Activated T-helper 1 cell treated with anti-CD3 and anti-CD28 coated beads, Interleukin-12 subunit alpha, Interleukin-12 subunit beta, Interleukin-2, Interleukin-4 antibody, amounts not matched to agents 30 ng/mL and 10 ng/mL and 1 ng/mL, durations not matched to agents 14 hours and 24 hours and 36 hours (primary cell): ENCODE measurements around the gene U2AF2. TPM values are rescaled to one million over a fixed set of nuclear protein-coding genes. Genes with fewer than 3 reads are reported as not detected.

Source experiments
- DNase-seq: peaks from one replicate; pipeline ENCODE4 v3.0.0; 2021; ENCODE audit warnings: low spot score
- H3K27ac Mint-ChIP-seq: one replicate; pipeline ENCODE4 v1.8.0; 2021; ENCODE audit warnings: mild to moderate bottlenecking, mixed read lengths
- H3K27me3 Mint-ChIP-seq: one replicate; pipeline ENCODE4 v1.8.0; 2022; ENCODE audit warnings: mild to moderate bottlenecking, moderate library complexity, mixed read lengths; ENCODE audit not compliant: insufficient read depth
- H3K36me3 Mint-ChIP-seq: one replicate; pipeline ENCODE4 v1.8.0; 2021; ENCODE audit warnings: low read depth, mixed read lengths
- H3K4me1 Mint-ChIP-seq: one replicate; pipeline ENCODE4 v1.8.0; 2021; ENCODE audit warnings: low read depth, mixed read lengths
- H3K4me3 Mint-ChIP-seq: one replicate; pipeline ENCODE4 v1.8.0; 2021; ENCODE audit warnings: mild to moderate bottlenecking, moderate library complexity, mixed read lengths
- H3K9me3 Mint-ChIP-seq: one replicate; pipeline ENCODE4 v1.8.0; 2021; ENCODE audit warnings: mixed read lengths
- intact Hi-C: fragments of 100-400 bp; cut with micrococcal nuclease; formaldehyde crosslinking; loops from one replicate; pipeline ENCODE4 v1.15.1; 2024
- total RNA-seq: library from RNA; stranded (reverse); gene quantifications from 2 replicates; pipeline ENCODE4 v1.2.3, GENCODE V29; 2022

The U2AF2 gene
- total RNA-seq, 1 donor from 2014 or later: 384 TPM

GRCh38 chr19:55677572-55678028 is 22.8 kb downstream of the U2AF2 start:
- Mint-ChIP-seq H3K36me3 (peaks cover 40% of the 10 kb centered on the region), H3K27ac (peak overlapping the region; percentile 67), H3K4me3 (peak overlapping the region; percentile 60), H3K9me3 (no peaks in the 10 kb centered on the region), H3K27me3 (no peaks in the 10 kb centered on the region), H3K4me1 (peaks cover 37% of the 10 kb centered on the region)
- DNase-seq: no peak
- intact Hi-C loops: loop anchor here (5.0 kb wide), 1 partner anchor 445 kb away; the partner anchor contains the start of gene ZNF787

GRCh38 chr19:55678121-55678671 is 23.4 kb downstream of the U2AF2 start:
- no peak overlapping the region for H3K27ac Mint-ChIP-seq
- peaks cover 37% of the 10 kb centered on the region for H3K4me1 Mint-ChIP-seq
- peaks cover 39% of the 10 kb centered on the region for H3K36me3 Mint-ChIP-seq
- DNase-seq: no peak
- intact Hi-C loops: loop anchor here (5.0 kb wide), 1 partner anchor 444 kb away; the partner anchor contains the start of gene ZNF787
- H3K4me3 Mint-ChIP-seq: no peak overlapping the region
- no peaks in the 10 kb centered on the region for H3K27me3 Mint-ChIP-seq
- H3K9me3 Mint-ChIP-seq: no peaks in the 10 kb centered on the region

GRCh38 chr19:55679343-55680257 is 24.8 kb downstream of the U2AF2 start:
- no peak for DNase-seq
- intact Hi-C loops: loop anchor here (5.0 kb wide), 1 partner anchor 443 kb away; the partner anchor contains the start of gene ZNF787
- H3K9me3 Mint-ChIP-seq: no peaks in the 10 kb centered on the region
- no peaks in the 10 kb centered on the region for H3K27me3 Mint-ChIP-seq
- peaks cover 32% of the 10 kb centered on the region for H3K36me3 Mint-ChIP-seq
- H3K27ac Mint-ChIP-seq: no peak overlapping the region
- peaks cover 33% of the 10 kb centered on the region for H3K4me1 Mint-ChIP-seq
- H3K4me3 Mint-ChIP-seq: no peak overlapping the region

GRCh38 chr19:55680339-55681130 is 25.7 kb downstream of the U2AF2 start:
- Mint-ChIP-seq H3K9me3 (no peaks in the 10 kb centered on the region), H3K4me3 (no peak overlapping the region), H3K36me3 (peaks cover 31% of the 10 kb centered on the region), H3K27ac (no peak overlapping the region), H3K27me3 (no peaks in the 10 kb centered on the region), H3K4me1 (peaks cover 32% of the 10 kb centered on the region)
- intact Hi-C loops: no loop called here
- DNase-seq: no peak

GRCh38 chr19:55681131-55682092 is 26.6 kb downstream of the U2AF2 start:
- Mint-ChIP-seq H3K4me1 (peaks cover 23% of the 10 kb centered on the region), H3K27me3 (no peaks in the 10 kb centered on the region), H3K27ac (no peak overlapping the region), H3K4me3 (no peak overlapping the region), H3K36me3 (peaks cover 29% of the 10 kb centered on the region), H3K9me3 (no peaks in the 10 kb centered on the region)
- intact Hi-C loops: no loop called here
- DNase-seq: no peak

GRCh38 chr19:55683449-55684261 is 28.8 kb downstream of the U2AF2 start:
- Mint-ChIP-seq H3K36me3 (peaks cover 16% of the 10 kb centered on the region), H3K4me1 (peaks cover 6% of the 10 kb centered on the region)
- DNase-seq: no peak

GRCh38 chr19:55684946-55685681 is 30.3 kb downstream of the U2AF2 start:
- H3K9me3 Mint-ChIP-seq: no peaks in the 10 kb centered on the region

More at GRCh38 chr19:55683449-55684261, 28.8 kb downstream of the U2AF2 start:
- Mint-ChIP-seq H3K9me3 (no peaks in the 10 kb centered on the region), H3K27me3 (no peaks in the 10 kb centered on the region), H3K4me3 (no peak overlapping the region), H3K27ac (no peak overlapping the region)
- intact Hi-C loops: no loop called here

GRCh38 chr19:55685776-55686175 is 30.9 kb downstream of the U2AF2 start:
- H3K9me3 Mint-ChIP-seq: no peaks in the 10 kb centered on the region
- H3K27ac Mint-ChIP-seq: no peak overlapping the region
- intact Hi-C loops: no loop called here
- no peak for DNase-seq
- peaks cover 6% of the 10 kb centered on the region for H3K36me3 Mint-ChIP-seq
- H3K27me3 Mint-ChIP-seq: no peaks in the 10 kb centered on the region
- H3K4me1 Mint-ChIP-seq: no peaks in the 10 kb centered on the region
- H3K4me3 Mint-ChIP-seq: no peak overlapping the region

More at GRCh38 chr19:55684946-55685681, 30.3 kb downstream of the U2AF2 start:
- Mint-ChIP-seq H3K36me3 (peaks cover 6% of the 10 kb centered on the region), H3K27me3 (no peaks in the 10 kb centered on the region), H3K4me1 (no peaks in the 10 kb centered on the region), H3K4me3 (no peak overlapping the region), H3K27ac (no peak overlapping the region)
- intact Hi-C loops: no loop called here
- DNase-seq: no peak

- Mint-ChIP-seq H3K36me3 (peaks cover 6% of the 10 kb centered on the region), H3K27me3 (no peaks in the 10 kb centered on the region), H3K4me3 (no peak overlapping the region), H3K9me3 (no peaks in the 10 kb centered on the region), H3K4me1 (no peaks in the 10 kb centered on the region), H3K27ac (no peak overlapping the region)
- intact Hi-C loops: no loop called here
- no peak for DNase-seq
Observed at GRCh38 chr19:55686311-55687050, 31.6 kb downstream of the U2AF2 start.

GRCh38 chr19:55687281-55688201 is 32.7 kb downstream of the U2AF2 start:
- Mint-ChIP-seq H3K27me3 (no peaks in the 10 kb centered on the region), H3K9me3 (no peaks in the 10 kb centered on the region), H3K36me3 (peaks cover 6% of the 10 kb centered on the region), H3K27ac (no peak overlapping the region), H3K4me3 (no peak overlapping the region), H3K4me1 (no peaks in the 10 kb centered on the region)
- no peak for DNase-seq
- intact Hi-C loops: no loop called here
